ENCODE measurements around the gene NGB.

Gene NGB

GRCh38 chr14:77257700-77258099, 13.3 kb downstream of the NGB start:
- Histone ChIP-seq H3K27ac (ENCODE audit: low read depth in 2 of 2, low read length in 2 of 2) (no peak overlapping the region), H3K9me3 (ENCODE audit: control insufficient read depth in 2 of 2, low read length in 2 of 2) (no peaks in the 10 kb centered on the region), H3K27me3 (ENCODE audit: control insufficient read depth in 2 of 2, insufficient read depth in 2 of 2, low read length in 2 of 2) (no peaks in the 10 kb centered on the region), H3K4me3 (ENCODE audit: low read length in 2 of 2) (no peak overlapping the region), H3K4me1 (ENCODE audit: control insufficient read depth in 2 of 2, insufficient read depth in 2 of 2, low read length in 2 of 2) (no peaks in the 10 kb centered on the region), H3K36me3 (ENCODE audit: control insufficient read depth in 2 of 2, insufficient read depth in 2 of 2, low read length in 2 of 2) (no peaks in the 10 kb centered on the region), H3K9ac (ENCODE audit: low read depth in 1 of 2, low read length in 2 of 2) (no peak overlapping the region)

DNA sequence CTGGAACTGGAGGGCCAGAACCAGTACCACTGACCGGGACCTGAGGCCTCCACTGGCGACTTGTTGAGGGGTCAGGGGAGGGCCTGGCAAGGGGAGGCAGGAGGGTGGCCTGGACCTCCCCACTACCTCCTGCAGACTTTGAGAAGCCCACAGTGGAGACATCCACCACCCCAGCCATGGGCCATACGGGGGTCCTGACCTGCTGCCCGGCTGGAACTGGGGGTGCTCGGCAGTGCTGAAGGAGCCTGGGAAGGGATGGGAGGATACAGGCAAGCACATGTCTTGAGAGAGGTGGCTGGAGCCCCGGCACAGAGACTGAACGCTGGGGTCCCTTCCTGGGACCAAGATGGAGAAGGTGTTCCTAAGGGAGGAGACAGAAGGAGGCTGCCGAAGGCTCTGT, 14.3 kb downstream of the NGB start:
- no peak overlapping the region for H3K27ac ChIP-seq (ENCODE audit: low read depth in 2 of 2, low read length in 2 of 2)
- no peaks in the 10 kb centered on the region for H3K9me3 ChIP-seq (ENCODE audit: control insufficient read depth in 2 of 2, low read length in 2 of 2)
- no peak overlapping the region for H3K9ac ChIP-seq (ENCODE audit: low read depth in 1 of 2, low read length in 2 of 2)
- H3K36me3 ChIP-seq (ENCODE audit: control insufficient read depth in 2 of 2, insufficient read depth in 2 of 2, low read length in 2 of 2): no peaks in the 10 kb centered on the region
- H3K27me3 ChIP-seq (ENCODE audit: control insufficient read depth in 2 of 2, insufficient read depth in 2 of 2, low read length in 2 of 2): no peaks in the 10 kb centered on the region
- H3K4me3 ChIP-seq (ENCODE audit: low read length in 2 of 2): no peak overlapping the region
- H3K4me1 ChIP-seq (ENCODE audit: control insufficient read depth in 2 of 2, insufficient read depth in 2 of 2, low read length in 2 of 2): no peaks in the 10 kb centered on the region

GRCh38 chr14:77253333-77254190, 17.4 kb downstream of the NGB start:
- no peaks in the 10 kb centered on the region for H3K27me3 ChIP-seq (ENCODE audit: control insufficient read depth in 2 of 2, insufficient read depth in 2 of 2, low read length in 2 of 2)
- no peak overlapping the region for H3K4me3 ChIP-seq (ENCODE audit: low read length in 2 of 2)
- H3K9ac ChIP-seq (ENCODE audit: low read depth in 1 of 2, low read length in 2 of 2): no peak overlapping the region
- H3K27ac ChIP-seq (ENCODE audit: low read depth in 2 of 2, low read length in 2 of 2): no peak overlapping the region
- H3K4me1 ChIP-seq (ENCODE audit: control insufficient read depth in 2 of 2, insufficient read depth in 2 of 2, low read length in 2 of 2): no peaks in the 10 kb centered on the region
- no peaks in the 10 kb centered on the region for H3K9me3 ChIP-seq (ENCODE audit: control insufficient read depth in 2 of 2, low read length in 2 of 2)
- no peaks in the 10 kb centered on the region for H3K36me3 ChIP-seq (ENCODE audit: control insufficient read depth in 2 of 2, insufficient read depth in 2 of 2, low read length in 2 of 2)

- Histone ChIP-seq H3K9ac (ENCODE audit: low read depth in 1 of 2, low read length in 2 of 2) (no peak overlapping the region), H3K4me3 (ENCODE audit: low read length in 2 of 2) (no peak overlapping the region), H3K27ac (ENCODE audit: low read depth in 2 of 2, low read length in 2 of 2) (no peak overlapping the region), H3K9me3 (ENCODE audit: control insufficient read depth in 2 of 2, low read length in 2 of 2) (no peaks in the 10 kb centered on the region), H3K27me3 (ENCODE audit: control insufficient read depth in 2 of 2, insufficient read depth in 2 of 2, low read length in 2 of 2) (no peaks in the 10 kb centered on the region), H3K36me3 (ENCODE audit: control insufficient read depth in 2 of 2, insufficient read depth in 2 of 2, low read length in 2 of 2) (no peaks in the 10 kb centered on the region), H3K4me1 (ENCODE audit: control insufficient read depth in 2 of 2, insufficient read depth in 2 of 2, low read length in 2 of 2) (no peaks in the 10 kb centered on the region)
Measured at GRCh38 chr14:77251870-77252269, 19.1 kb downstream of the NGB start.

DNA sequence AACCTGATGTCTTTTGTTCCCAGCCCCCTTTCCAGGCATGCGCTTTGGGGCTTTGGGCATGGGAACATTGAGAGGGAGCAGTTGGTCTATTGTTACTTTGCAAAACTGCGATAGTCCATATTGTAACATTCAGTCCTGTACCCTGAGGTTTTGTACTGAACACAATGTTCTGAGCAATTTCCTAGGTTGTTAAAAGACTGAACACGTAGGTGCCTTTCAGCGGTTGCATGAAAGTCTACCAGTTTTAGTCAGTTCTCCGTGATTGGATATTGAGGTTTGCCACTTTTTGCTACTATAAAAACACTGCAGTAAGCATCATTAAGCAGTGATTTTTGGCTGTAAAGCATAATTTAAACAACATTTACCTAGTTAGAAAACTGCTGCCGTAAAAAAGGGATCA, 20.1 kb downstream of the NGB start:
- H3K4me1 ChIP-seq (ENCODE audit: control insufficient read depth in 2 of 2, insufficient read depth in 2 of 2, low read length in 2 of 2): no peaks in the 10 kb centered on the region
- no peaks in the 10 kb centered on the region for H3K9me3 ChIP-seq (ENCODE audit: control insufficient read depth in 2 of 2, low read length in 2 of 2)
- no peaks in the 10 kb centered on the region for H3K27me3 ChIP-seq (ENCODE audit: control insufficient read depth in 2 of 2, insufficient read depth in 2 of 2, low read length in 2 of 2)
- no peaks in the 10 kb centered on the region for H3K36me3 ChIP-seq (ENCODE audit: control insufficient read depth in 2 of 2, insufficient read depth in 2 of 2, low read length in 2 of 2)
- H3K4me3 ChIP-seq (ENCODE audit: low read length in 2 of 2): no peak overlapping the region
- H3K9ac ChIP-seq (ENCODE audit: low read depth in 1 of 2, low read length in 2 of 2): no peak overlapping the region
- no peak overlapping the region for H3K27ac ChIP-seq (ENCODE audit: low read depth in 2 of 2, low read length in 2 of 2)

DNA sequence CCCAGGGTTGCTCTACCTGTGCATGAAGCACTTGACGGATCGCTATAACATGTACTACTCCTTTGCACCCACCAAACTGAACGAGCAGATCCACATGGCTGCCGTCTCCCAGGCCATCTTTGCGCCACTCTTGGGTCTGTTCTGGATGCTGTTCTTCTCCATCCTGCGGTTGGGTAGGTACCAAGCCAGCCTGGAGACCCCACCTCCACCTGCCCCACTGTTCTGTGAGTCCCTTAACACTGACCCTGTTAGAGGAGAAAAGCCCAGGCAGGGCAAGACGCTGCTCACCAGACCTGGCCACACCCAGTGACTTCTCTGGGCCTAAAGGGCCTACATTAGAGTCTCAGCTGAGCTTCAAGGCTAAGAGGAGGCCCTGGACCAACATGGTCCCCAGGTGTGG, 21.7 kb downstream of the NGB start:
- Histone ChIP-seq H3K4me3 (ENCODE audit: low read length in 2 of 2) (no peak overlapping the region), H3K4me1 (ENCODE audit: control insufficient read depth in 2 of 2, insufficient read depth in 2 of 2, low read length in 2 of 2) (no peaks in the 10 kb centered on the region), H3K27me3 (ENCODE audit: control insufficient read depth in 2 of 2, insufficient read depth in 2 of 2, low read length in 2 of 2) (no peaks in the 10 kb centered on the region), H3K36me3 (ENCODE audit: control insufficient read depth in 2 of 2, insufficient read depth in 2 of 2, low read length in 2 of 2) (no peaks in the 10 kb centered on the region), H3K9ac (ENCODE audit: low read depth in 1 of 2, low read length in 2 of 2) (no peak overlapping the region), H3K9me3 (ENCODE audit: control insufficient read depth in 2 of 2, low read length in 2 of 2) (no peaks in the 10 kb centered on the region), H3K27ac (ENCODE audit: low read depth in 2 of 2, low read length in 2 of 2) (no peak overlapping the region)

GRCh38 chr14:77248666-77249065, 22.3 kb downstream of the NGB start:
- Histone ChIP-seq H3K27ac (ENCODE audit: low read depth in 2 of 2, low read length in 2 of 2) (no peak overlapping the region), H3K9ac (ENCODE audit: low read depth in 1 of 2, low read length in 2 of 2) (no peak overlapping the region), H3K27me3 (ENCODE audit: control insufficient read depth in 2 of 2, insufficient read depth in 2 of 2, low read length in 2 of 2) (no peaks in the 10 kb centered on the region), H3K36me3 (ENCODE audit: control insufficient read depth in 2 of 2, insufficient read depth in 2 of 2, low read length in 2 of 2) (no peaks in the 10 kb centered on the region), H3K4me1 (ENCODE audit: control insufficient read depth in 2 of 2, insufficient read depth in 2 of 2, low read length in 2 of 2) (no peaks in the 10 kb centered on the region), H3K9me3 (ENCODE audit: control insufficient read depth in 2 of 2, low read length in 2 of 2) (no peaks in the 10 kb centered on the region), H3K4me3 (ENCODE audit: low read length in 2 of 2) (no peak overlapping the region)

DNA sequence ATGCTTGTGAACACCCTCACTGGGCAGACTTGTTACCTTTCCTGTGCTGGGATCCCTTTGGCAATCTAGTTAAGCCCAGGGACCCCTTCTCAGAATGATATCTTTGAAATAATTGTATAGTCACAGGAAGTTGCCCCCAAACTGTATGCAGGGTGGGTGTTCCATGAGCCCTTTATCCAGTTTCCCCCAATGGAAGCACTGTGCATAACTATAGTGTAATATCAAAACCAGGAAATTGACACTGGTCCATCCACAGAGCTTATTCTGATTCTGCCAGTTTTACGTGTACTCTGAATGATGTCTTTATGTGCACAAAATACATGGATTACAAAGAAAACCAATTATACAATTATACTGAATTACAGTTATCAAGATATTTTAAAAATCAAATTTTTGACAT, 24.2 kb downstream of the NGB start:
- Histone ChIP-seq H3K27ac (ENCODE audit: low read depth in 2 of 2, low read length in 2 of 2) (no peak overlapping the region), H3K4me1 (ENCODE audit: control insufficient read depth in 2 of 2, insufficient read depth in 2 of 2, low read length in 2 of 2) (no peaks in the 10 kb centered on the region), H3K4me3 (ENCODE audit: low read length in 2 of 2) (no peak overlapping the region), H3K9ac (ENCODE audit: low read depth in 1 of 2, low read length in 2 of 2) (no peak overlapping the region), H3K27me3 (ENCODE audit: control insufficient read depth in 2 of 2, insufficient read depth in 2 of 2, low read length in 2 of 2) (no peaks in the 10 kb centered on the region), H3K9me3 (ENCODE audit: control insufficient read depth in 2 of 2, low read length in 2 of 2) (no peaks in the 10 kb centered on the region), H3K36me3 (ENCODE audit: control insufficient read depth in 2 of 2, insufficient read depth in 2 of 2, low read length in 2 of 2) (no peaks in the 10 kb centered on the region)

DNA sequence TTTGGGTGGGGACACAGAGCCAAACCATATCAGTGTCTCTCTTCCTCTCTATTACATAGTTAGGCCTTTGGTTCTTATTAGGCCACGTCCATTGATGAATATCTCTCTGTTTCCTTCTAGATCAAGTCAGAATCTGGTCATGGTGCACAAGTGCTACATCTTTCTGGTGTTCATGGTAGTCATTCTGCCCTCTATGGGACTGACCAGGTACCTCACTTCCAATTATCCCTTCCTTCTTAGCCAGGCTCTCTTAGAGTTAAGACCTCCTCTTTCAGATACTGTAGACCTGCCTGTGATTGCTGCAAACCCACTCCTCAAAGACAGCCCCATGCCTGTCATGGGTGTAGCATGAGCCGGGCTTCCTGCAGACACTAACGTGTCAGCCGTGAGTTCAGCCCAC, 25.2 kb downstream of the NGB start:
- H3K27ac ChIP-seq (ENCODE audit: low read depth in 2 of 2, low read length in 2 of 2): no peak overlapping the region
- H3K9me3 ChIP-seq (ENCODE audit: control insufficient read depth in 2 of 2, low read length in 2 of 2): no peaks in the 10 kb centered on the region
- H3K27me3 ChIP-seq (ENCODE audit: control insufficient read depth in 2 of 2, insufficient read depth in 2 of 2, low read length in 2 of 2): no peaks in the 10 kb centered on the region
- H3K36me3 ChIP-seq (ENCODE audit: control insufficient read depth in 2 of 2, insufficient read depth in 2 of 2, low read length in 2 of 2): no peaks in the 10 kb centered on the region
- H3K4me3 ChIP-seq (ENCODE audit: low read length in 2 of 2): no peak overlapping the region
- no peak overlapping the region for H3K9ac ChIP-seq (ENCODE audit: low read depth in 1 of 2, low read length in 2 of 2)
- H3K4me1 ChIP-seq (ENCODE audit: control insufficient read depth in 2 of 2, insufficient read depth in 2 of 2, low read length in 2 of 2): no peaks in the 10 kb centered on the region

- H3K4me1 ChIP-seq (ENCODE audit: control insufficient read depth in 2 of 2, insufficient read depth in 2 of 2, low read length in 2 of 2): no peaks in the 10 kb centered on the region
- H3K27me3 ChIP-seq (ENCODE audit: control insufficient read depth in 2 of 2, insufficient read depth in 2 of 2, low read length in 2 of 2): no peaks in the 10 kb centered on the region
- H3K27ac ChIP-seq (ENCODE audit: low read depth in 2 of 2, low read length in 2 of 2): no peak overlapping the region
- no peaks in the 10 kb centered on the region for H3K9me3 ChIP-seq (ENCODE audit: control insufficient read depth in 2 of 2, low read length in 2 of 2)
- no peaks in the 10 kb centered on the region for H3K36me3 ChIP-seq (ENCODE audit: control insufficient read depth in 2 of 2, insufficient read depth in 2 of 2, low read length in 2 of 2)
- no peak overlapping the region for H3K9ac ChIP-seq (ENCODE audit: low read depth in 1 of 2, low read length in 2 of 2)
- no peak overlapping the region for H3K4me3 ChIP-seq (ENCODE audit: low read length in 2 of 2)
Measured at GRCh38 chr14:77243853-77244252, 27.2 kb downstream of the NGB start.
